Uterus (tissue), 2 donors: ENCODE data around the gene CSNK1G2.

Experiments
- CTCF ChIP-seq, 4 experiments: fragments of 200-600 bp in 2 of 4; fragments of 450-650 bp in 2 of 4; sonication (generic) in 2 of 4; IDR thresholded peaks; one replicate each; pipeline ENCODE4 v1.5.1; 2016 to 2019; ENCODE audit warnings: antibody characterized with exemption in 4 of 4, mild to moderate bottlenecking in 2 of 4, moderate library complexity in 1 of 4
- POLR2A ChIP-seq, 2 donors: fragments of 450-650 bp; IDR thresholded peaks; one replicate each; pipeline ENCODE4 v1.6.1; 2016; ENCODE audit warnings: antibody characterized with exemption in 2 of 2, mild to moderate bottlenecking in 1 of 2, moderate library complexity in 1 of 2

- TF ChIP-seq CTCF (IDR thresholded peaks at IDR 0.05) (no peak), POLR2A (IDR thresholded peaks at IDR 0.05) (no peak)
Observed at GRCh38 chr19:1962674-1963073, 21.7 kb downstream of the CSNK1G2 start.
